Measurements from ENCODE around the gene GRM8.

- TF ChIP-seq ZFP30 (CRISPR knock-in tag; IDR thresholded peaks at IDR 0.05) (no peak), ZNF565 (CRISPR knock-in tag; conservative IDR thresholded peaks at IDR 0.05; ENCODE audit: low read depth) (no peak), RARB (CRISPR knock-in tag; IDR thresholded peaks at IDR 0.05) (no peak), ESRRG (CRISPR knock-in tag; IDR thresholded peaks at IDR 0.05) (no peak), TCF4 (CRISPR knock-in tag; IDR thresholded peaks at IDR 0.05; ENCODE audit: borderline replicate concordance) (no peak), TOX (CRISPR knock-in tag; IDR thresholded peaks at IDR 0.05; ENCODE audit: borderline replicate concordance) (no peak)
- TF ChIP-seq, protein P1, sequence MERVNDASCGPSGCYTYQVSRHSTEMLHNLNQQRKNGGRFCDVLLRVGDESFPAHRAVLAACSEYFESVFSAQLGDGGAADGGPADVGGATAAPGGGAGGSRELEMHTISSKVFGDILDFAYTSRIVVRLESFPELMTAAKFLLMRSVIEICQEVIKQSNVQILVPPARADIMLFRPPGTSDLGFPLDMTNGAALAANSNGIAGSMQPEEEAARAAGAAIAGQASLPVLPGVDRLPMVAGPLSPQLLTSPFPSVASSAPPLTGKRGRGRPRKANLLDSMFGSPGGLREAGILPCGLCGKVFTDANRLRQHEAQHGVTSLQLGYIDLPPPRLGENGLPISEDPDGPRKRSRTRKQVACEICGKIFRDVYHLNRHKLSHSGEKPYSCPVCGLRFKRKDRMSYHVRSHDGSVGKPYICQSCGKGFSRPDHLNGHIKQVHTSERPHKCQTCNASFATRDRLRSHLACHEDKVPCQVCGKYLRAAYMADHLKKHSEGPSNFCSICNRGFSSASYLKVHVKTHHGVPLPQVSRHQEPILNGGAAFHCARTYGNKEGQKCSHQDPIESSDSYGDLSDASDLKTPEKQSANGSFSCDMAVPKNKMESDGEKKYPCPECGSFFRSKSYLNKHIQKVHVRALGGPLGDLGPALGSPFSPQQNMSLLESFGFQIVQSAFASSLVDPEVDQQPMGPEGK (CRISPR knock-in tag; IDR thresholded peaks at IDR 0.05; ENCODE audit: borderline replicate concordance), result no peak
Observed at GRCh38 chr7:126937171-126937570, 315.6 kb downstream of the GRM8 start.
